NCI-H2196 (cell line): ENCODE results near the gene RNASET2.
"Not testable (repeated sequence)": the region's sequence is repeated elsewhere in the genome, so short reads cannot be mapped to it uniquely, and the experiment has no call there.

Experiments
- DNase-seq: peaks from one replicate; lab custom pipeline; 2025; ENCODE audit not compliant: unreplicated experiment; lab: John Stamatoyannopoulos, UW

The RNASET2 gene

DNA sequence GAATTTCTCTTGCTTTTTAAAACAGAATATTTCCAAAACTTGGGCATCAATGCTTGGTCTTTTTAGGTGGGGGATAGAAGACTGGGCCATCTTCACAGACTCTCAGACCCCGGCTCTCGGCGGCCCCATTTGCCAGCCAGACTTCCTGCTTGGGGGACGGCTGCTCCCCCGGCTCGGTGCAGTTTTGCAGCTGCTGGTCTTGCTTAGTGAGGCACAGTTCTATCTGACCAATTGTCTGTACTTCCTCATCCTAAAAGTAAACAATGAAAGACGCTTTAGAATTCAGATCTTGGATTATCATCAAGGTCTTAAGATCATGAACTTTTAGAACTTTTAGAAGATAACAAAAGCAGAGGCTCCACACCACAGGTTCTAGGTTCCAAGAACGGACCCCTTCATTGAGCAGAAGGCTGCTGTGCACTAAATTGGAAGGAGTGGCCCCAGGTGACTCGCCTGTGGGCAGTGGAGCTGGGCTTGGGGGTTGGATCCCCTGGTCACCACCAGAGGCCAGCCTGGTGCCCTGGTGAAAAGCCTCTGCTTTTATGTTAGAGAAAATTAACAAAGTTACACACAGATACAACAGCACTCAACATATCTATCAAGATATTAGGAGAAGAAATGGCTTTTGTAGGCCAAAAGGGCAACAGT lies 26.7 kb downstream of the RNASET2 start:
- DNase-seq: no peak

DNA sequence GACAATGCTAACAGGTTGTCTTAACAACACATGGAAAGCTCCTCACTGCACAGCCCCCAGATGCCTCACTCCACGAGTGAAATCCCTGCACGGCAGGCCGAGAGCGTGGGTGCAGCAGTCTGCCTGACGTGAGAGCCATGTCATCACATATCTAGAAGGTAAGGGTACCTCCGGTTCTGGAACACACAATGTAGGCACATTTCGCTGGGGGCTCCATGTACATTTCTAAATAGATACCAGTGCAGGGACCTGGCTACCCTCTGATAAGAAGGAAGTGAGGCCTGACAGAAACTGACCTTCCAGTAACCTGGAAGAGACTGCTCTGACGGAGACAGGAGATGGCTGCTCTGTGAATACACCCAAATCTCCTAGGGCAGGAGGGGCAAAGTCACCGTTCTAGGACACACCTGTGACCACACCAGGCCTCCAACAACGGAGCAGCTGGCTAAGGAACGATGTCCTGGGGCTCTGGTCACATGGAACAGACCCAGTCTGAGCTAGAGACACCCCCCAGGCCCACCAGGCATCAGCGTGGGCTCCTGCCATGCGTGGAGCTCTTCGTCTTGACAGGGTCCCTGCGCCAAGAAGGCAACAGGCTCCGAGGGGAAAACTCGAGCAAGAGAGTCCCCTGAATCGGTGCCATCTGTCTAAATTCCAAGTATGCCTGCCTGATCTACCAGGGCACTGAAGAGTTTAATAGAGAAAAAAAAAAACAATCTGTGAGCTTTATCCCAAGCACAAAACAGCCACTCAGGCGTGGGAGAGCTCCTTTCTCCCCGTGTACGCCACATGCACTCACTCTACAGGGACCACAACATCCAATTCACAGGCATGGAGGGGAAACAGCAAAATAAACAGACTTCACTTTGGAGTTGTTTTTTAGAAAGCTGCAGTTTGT lies 27.5 kb downstream of the RNASET2 start:
- no peak for DNase-seq

DNA sequence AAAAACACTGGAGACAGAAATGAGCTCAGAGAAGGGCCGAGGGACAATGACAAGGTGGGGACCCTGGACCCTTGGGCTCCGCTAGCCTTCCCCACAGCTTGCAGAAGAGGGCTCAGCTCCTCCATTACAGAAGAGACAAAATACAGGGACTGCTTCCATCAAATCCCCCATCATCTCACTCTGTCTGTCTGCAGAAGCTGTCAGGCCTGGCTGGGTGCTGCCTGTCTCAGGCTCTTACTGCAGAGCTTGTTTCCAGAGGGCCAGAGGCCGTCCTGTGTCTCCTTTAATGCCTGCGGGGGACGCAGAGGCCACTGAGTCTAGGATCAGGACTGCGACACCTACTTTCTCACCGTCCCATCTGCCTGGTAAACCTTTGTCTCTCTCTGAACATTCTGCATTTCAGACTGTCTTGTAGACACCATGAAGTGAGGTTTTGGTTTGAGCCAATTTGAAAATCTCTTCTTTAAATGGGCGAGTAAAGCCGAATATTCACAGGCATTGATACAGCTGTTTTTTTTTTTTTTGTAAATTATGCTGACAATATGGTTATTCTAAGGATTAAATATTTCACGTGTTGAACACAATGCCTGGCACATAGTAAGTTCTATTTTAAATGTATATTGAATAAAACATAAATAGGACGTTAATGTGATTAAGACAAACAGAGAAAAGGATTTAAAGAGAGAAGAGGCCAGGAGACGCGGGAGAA lies 28.3 kb downstream of the RNASET2 start:
- no peak for DNase-seq

DNA sequence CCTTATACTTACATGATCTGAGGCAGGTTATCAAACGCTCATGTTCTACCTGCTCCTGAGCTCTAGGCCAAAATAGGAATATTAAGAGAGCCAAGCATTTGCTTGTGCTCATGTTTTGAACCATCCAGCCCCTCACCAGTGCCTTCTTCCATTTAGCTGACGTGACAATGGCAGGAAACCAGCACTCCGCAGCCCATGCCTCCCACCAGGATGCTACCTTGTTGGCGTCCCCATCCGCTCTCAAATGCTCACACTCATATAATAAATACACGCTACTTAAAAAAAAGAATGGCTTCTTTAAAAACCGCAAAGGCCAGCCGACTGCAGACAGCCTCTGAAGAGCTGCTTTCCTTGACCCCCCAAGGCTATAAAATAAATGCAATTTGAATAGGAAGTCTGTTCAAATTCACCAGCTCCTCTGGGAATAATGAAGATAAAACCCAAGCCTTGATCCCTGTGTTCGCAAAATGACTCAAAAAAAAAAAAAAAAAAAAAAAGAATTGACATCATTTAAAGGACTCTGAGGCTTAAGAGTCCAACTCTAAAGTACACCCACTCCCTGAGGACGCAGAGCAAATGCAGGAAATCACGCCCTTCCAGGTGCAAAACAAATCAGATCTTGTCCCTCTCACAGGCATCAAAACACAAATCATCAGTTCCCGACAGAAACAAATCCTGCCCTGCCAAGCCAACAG lies 29.0 kb downstream of the RNASET2 start:
- DNase-seq: no peak

- no peak for DNase-seq
These were observed 29.6 kb downstream of the RNASET2 start for GRCh38 chr6:166926748-166927147.

DNA sequence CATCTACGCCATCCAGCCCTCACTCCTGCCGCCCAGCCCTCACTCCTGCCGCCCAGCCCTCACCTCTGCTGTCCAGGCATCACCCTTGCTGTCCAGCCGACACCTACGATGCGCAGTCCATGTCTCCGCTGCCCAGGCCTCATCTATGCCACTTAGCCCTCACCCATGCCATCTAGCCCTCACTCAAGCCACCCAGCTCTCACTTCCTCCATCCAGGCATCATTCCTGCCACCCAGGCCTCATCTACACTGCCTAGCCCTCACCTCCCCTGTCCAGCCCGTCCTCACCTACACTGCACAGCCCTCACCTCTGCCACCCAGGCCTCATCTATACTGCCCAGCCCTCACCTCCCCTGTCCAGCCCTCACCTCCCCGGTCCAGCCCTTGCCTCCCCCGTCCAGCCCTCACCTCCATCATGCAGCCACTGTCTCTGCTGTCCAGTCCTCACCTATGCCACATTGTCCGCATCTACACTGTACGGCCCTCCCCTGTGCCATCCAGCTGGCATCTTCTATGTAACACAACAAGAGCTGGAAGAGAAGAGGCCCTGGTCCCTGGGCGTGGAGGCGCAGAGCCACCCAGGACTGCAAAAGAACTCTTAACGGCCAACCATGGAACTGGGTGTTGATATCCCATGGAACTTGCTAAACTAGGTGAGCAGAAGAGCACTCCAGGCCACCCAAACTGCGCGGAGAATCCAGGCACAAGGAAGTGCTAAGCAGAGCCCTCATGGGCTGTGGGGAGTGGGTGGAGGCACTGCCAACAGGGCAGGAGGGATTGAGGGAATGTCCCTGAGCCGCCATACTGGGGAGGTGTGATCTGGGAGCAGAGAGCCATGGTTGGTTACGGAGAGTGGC lies 31.0 kb downstream of the RNASET2 start:
- DNase-seq: no peak

DNA sequence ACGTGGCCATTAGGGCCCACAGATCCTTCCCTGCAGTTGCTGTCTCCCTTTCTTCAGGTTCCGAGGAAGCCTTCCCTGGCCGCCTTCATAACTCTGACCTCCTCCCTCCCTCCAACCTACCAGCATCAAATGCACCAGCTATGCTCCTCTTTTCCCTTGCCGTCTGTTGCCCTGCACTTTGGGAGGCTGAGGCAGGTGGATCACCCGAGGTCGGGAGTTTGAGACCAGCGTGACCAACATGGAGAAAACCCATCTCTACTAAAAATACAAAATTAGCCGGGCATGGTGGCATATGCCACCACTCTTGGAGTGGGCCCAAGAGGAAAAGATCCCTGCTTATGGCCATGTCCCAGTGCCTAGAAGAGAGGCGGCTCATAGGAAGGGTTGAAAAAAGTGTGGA lies 31.8 kb downstream of the RNASET2 start:
- DNase-seq: no peak

- DNase-seq: no peak
These were observed 33.4 kb downstream of the RNASET2 start for GRCh38 chr6:166922937-166923336.

- no peak for DNase-seq
These were observed 34.8 kb downstream of the RNASET2 start for GRCh38 chr6:166921570-166921969.

GRCh38 chr6:166916824-166917223 lies 39.5 kb downstream of the RNASET2 start:
- DNase-seq: no peak

DNA sequence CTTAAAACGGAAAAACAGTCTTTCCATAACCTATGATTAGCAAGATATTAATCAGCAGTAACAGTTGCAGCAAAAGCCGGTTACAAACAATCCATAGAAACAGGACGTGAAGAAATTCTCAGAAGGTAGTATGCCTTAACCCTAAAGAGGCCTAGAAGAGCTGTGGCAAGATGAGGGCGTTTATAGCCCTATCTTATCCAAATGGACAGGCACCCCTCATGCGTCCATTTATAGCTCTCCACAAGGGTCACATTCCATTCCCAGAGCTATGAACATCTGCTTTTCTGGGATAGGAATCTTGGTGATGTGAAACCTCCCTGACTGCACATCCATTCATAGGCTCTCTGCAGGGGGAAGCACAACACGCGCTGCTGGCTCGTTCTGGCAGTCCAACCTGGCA lies 40.9 kb downstream of the RNASET2 start:
- DNase-seq: not testable (repeated sequence)

DNA sequence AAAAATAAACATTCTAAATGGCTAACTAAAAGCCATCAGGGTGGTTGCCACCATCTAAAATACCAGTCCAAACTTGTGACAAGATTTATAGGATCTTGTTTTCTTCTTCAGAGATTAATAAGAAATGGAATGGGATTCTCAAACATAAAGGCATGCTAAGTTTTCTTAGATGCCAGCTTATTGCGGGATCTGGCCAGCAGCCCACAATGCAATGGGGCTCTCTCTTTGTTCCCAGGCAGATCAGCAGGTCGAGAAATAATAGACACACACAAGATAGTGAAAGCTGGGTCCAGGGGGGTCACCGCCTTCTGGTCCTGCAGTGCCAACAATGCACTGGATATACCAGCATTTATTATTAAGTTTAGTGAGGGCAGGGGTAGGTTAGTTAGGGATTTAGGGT lies 41.4 kb downstream of the RNASET2 start:
- not testable (repeated sequence) for DNase-seq

DNA sequence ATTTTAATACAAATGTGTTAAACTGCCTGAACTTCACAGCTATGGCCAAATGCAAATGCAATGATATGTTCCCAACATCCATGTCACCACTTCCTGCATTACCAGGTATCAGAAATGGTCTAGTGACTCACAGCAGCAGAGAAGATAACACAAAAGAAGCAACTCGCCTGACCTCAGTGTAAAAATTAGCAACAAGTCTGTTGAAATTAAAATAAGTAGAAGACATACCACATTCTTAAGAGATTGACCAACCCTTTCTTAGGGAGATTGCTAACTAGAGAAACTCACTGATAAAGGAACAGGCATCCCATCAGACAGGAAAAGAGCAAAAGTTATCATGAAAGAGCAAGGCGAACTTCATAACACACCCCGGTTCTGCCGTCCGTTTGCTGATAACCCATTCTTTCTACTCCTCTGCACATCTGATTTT lies 45.1 kb downstream of the RNASET2 start:
- no peak for DNase-seq

- DNase-seq: no peak
These were observed 45.7 kb downstream of the RNASET2 start for GRCh38 chr6:166910601-166911000.

GRCh38 chr6:166908811-166909210 lies 47.5 kb downstream of the RNASET2 start:
- DNase-seq: no peak

DNA sequence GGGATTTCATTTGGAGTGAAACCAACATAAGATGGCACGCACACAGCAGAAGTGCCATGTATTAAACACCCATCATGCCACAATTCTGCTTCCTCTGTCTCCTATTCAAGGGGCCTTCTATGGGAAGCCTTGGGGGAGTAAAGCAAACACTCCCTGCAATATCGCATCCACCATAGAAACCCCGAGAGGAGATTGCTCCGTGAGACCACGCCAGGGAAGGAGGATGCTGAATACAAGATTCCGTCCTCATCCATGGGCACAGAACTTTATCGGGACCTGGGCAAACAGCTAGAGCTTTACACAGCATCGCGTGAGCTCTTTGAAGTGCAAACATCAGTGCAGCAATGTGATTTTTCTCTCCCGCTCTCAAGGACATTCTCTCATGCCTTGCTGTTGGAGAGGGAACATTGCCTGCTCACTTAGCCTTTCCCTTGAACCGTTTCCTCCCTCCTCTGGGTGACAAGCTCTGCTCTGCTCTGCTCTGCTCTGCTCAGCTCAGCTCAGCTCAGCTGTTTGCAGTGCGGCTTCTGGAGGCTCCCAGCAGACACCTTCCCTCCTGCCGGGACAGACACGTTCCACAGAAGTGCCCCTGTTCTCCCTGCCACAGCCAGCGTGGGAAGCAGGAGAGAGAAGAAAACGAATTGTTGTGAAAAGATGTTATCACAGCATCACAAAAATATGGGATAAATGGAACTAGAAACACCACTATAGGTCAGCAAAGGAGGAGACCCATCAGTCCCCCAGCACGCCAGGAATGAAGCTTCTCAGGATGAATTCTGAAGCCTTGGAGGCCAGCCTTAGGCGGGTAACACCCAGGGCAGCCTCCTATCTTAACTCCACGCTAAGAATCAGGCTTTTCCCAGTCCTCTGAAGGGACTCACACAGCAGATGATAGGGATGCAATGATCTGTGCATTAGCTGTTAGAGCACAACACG lies 48.2 kb downstream of the RNASET2 start:
- DNase-seq: no peak

DNA sequence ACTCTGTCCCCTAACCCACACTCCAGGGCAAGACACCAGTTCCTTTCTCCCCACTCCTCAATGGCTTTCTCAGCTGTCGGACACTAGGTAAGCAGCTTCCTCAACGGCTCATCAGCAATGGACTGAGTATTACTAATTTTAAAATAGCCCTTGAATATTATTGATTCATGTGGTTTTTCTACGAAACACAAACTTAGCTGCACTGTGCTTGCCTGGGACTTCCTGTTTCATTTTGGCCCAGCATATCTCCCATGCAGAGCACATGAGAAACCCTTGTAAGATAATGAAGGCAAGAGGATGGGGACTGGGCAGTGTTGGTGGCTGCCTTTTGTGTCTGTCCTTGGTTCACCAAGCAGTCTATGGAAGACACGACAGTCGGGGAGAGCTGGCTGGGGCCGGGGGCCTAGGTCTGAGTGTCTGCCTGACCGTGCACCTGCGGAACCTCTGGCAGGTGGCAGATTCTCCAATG lies 48.9 kb downstream of the RNASET2 start:
- DNase-seq: no peak

DNA sequence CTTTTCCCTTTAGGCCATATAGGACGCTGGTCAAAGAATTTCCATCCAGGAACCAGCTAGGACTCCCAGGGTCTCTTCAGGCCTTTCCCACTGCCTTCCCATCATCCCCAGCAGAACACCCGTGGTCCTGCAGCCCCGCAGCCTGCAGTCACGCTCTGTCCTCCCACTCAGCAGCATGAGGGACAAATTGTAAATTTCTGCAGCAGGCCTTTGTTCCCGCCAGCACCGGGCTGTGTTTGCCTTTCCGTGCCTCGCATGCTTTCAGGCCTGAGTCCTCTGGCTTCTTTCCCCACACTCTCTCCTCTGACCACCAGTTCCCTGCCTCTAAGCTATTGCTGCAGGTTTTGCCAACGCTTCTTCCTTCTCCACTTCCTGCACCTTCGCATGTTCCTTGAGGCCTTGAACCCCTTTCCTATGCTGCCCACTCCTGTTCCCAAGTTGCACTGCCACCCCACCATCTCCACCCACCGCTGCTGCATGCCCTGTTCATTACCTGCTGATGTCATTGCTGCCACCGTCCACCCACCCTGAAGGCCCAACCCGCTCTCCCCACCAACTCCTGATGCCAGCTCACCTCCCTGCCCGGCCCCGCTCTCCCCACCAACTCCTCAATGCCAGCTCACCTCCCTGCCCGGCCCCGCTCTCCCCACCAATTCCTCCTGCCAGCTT lies 49.8 kb downstream of the RNASET2 start:
- no peak for DNase-seq
